ENCODE data around the gene CCDC24. TPM values are rescaled to one million over a fixed set of nuclear protein-coding genes. Genes with fewer than 3 reads are reported as not detected.

The CCDC24 gene
- total and polyA plus RNA-seq, 2 of the 13 experiments (the other 11 are each of a cell fraction or from before 2014, with no cell fraction given): 1.4 to 2.9 TPM

GRCh38 chr1:43974443-43975248, 16.8 kb upstream of the CCDC24 start, which contains the start of gene ATP6V0B (continued):
- TF ChIP-seq NR2C2 (CRISPR knock-in tag; IDR thresholded peaks at IDR 0.05; ENCODE audit: borderline replicate concordance): peak; percentile 92
- no peak; the same call in 1 of the 2 replicates for TF ChIP-seq ZSCAN9 (CRISPR knock-in tag; IDR thresholded peaks at IDR 0.05; ENCODE audit: borderline replicate concordance)
- TF ChIP-seq DZIP1 (CRISPR knock-in tag; IDR thresholded peaks at IDR 0.05): no peak
- TF ChIP-seq E2F5 (CRISPR knock-in tag; conservative IDR thresholded peaks at IDR 0.05): no peak
- no peak; the same call in 1 of the 2 replicates for TF ChIP-seq PITX1 (CRISPR knock-in tag; IDR thresholded peaks at IDR 0.05)
- TF ChIP-seq ZNF18 (CRISPR knock-in tag; IDR thresholded peaks at IDR 0.05; ENCODE audit: insufficient replicate concordance): peak; percentile 64
- TF ChIP-seq ZNF354B (CRISPR knock-in tag; IDR thresholded peaks at IDR 0.05): no peak
- no peak for TF ChIP-seq ZNF784 (CRISPR knock-in tag; IDR thresholded peaks at IDR 0.05; ENCODE audit: borderline replicate concordance)
- 0 out of 2 replicates have a peak, but pooled peaks have one; percentile 59 for TF ChIP-seq ZNF572 (CRISPR knock-in tag; IDR thresholded peaks at IDR 0.05)
- TF ChIP-seq GTF2F1 (IDR thresholded peaks at IDR 0.05; ENCODE audit: low read length): peak; percentile 82; the same call in 1 of the 2 replicates
- no peak for TF ChIP-seq ZUFSP (CRISPR knock-in tag; IDR thresholded peaks at IDR 0.05; ENCODE audit: borderline replicate concordance)
- TF ChIP-seq NPAS2 (CRISPR knock-in tag; IDR thresholded peaks at IDR 0.05; ENCODE audit: borderline replicate concordance): no peak
- peak; percentile 69; the same call in 1 of the 2 replicates for TF ChIP-seq CCDC6 (CRISPR knock-in tag; IDR thresholded peaks at IDR 0.05)
- TF ChIP-seq ZNF703 (CRISPR knock-in tag; IDR thresholded peaks at IDR 0.05; ENCODE audit: borderline replicate concordance): no peak
- TF ChIP-seq ZNF557 (CRISPR knock-in tag; IDR thresholded peaks at IDR 0.05): no peak
- TF ChIP-seq ZNF543 (CRISPR knock-in tag; IDR thresholded peaks at IDR 0.05): peak; percentile 21; the same call in 1 of the 2 replicates
- TF ChIP-seq ZNF333 (CRISPR knock-in tag; IDR thresholded peaks at IDR 0.05; ENCODE audit: borderline replicate concordance): 0 out of 2 replicates have a peak, but pooled peaks have one; percentile 29
- TF ChIP-seq ZNF644 (CRISPR knock-in tag; IDR thresholded peaks at IDR 0.05; ENCODE audit: low read depth): no peak
- TF ChIP-seq MYC (CRISPR knock-in tag; IDR thresholded peaks at IDR 0.05; ENCODE audit: borderline replicate concordance): peak; percentile 85; the same call in 1 of the 2 replicates

All from HepG2 (cell line).